Measurements from ENCODE around the gene PBXIP1.

- TF ChIP-seq CTCF (conservative IDR thresholded peaks at IDR 0.05) = no peak
- no peak for TF ChIP-seq ZFX (IDR thresholded peaks at IDR 0.05)
Measured at GRCh38 chr1:154944401-154945159, 11.3 kb downstream of the PBXIP1 start.
